ENCODE measurements around the gene MXRA7.
"Not testable (repeated sequence)": the region's sequence is repeated elsewhere in the genome, so short reads cannot be mapped to it uniquely, and the experiment has no call there.

MXRA7 gene

DNA sequence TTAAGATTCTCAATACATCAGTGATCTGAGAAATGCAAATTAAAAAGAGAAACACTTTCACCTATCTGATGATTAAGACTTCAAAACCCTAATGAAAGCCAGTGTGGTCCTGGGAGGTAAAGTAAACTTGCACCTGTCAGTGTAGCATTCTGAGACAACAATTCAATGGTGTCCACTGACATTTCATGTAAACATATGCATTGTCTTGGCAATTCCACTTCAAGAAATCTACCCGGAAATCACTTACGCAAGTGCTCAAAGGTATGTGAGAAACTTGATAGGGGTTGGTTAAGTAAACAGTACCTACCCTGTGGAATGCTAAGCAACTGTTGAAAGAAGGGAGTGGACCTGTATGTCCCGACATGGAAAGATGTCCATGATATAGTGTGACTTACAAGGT, 69.3 kb downstream of the MXRA7 start:
- Histone ChIP-seq H3K27ac (replicated peaks; ENCODE audit: low read length) (no peak overlapping the region), H3K4ac (ENCODE audit: low read length) (no peak overlapping the region)

DNA sequence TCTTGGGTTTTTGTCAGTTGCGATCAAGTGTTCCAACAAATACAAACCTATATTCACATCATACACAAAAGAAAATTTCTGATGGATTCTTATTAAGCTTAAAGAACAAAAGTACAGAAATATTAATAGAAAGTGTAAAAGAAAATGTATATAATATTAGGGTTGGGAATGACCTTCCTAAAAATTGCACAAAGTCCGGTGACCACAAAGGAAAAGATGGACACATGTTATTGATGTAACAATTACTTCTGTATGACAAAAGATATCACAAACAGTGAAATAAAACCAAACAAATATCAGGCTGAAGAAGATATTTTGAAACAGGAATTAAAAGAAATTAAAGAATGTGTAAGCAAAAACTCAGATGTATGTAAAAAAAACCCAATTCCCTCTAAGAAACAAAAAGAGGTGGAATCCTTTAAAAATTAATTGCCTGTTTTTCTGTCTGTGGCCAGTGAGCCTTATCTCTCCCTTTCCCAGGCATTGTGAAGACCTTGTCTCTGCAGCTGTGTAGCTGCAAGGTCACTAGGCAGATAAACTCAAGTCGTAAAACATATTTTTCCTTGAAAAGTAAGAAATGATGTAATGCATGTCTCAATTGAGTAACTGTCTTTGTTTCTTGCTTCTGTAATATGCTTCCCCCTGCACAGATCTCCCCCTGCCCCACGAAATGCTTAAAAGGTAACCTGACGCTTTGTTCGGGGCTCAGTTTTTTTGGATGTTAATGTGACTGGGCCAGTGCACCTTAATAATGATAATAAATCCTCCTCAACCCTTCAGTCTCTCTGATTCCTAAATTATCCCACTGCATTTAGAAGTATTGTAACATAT, 70.0 kb downstream of the MXRA7 start:
- no peak overlapping the region for H3K23ac ChIP-seq (ENCODE audit: low read depth, low read length, poor library complexity)
- H3K27me3 ChIP-seq (ENCODE audit: control insufficient read depth in 3 of 3, insufficient read depth in 3 of 3, low read depth in 1 of 3, low read length in 3 of 3): peaks cover 0 to 3% (median 3%) of the 10 kb centered on the region in 3 experiments
- H2BK5ac ChIP-seq (ENCODE audit: low read length): no peak overlapping the region
- H2BK12ac ChIP-seq (ENCODE audit: low read length): no peak overlapping the region
- peaks cover 0 to 6% of the 10 kb centered on the region in 2 donors for H3K9me3 ChIP-seq (replicated peaks in 1 of 2; ENCODE audit: control insufficient read depth in 2 of 2, insufficient read depth in 1 of 2, low read depth in 1 of 2, low read length in 2 of 2)
- H3K4me1 ChIP-seq (ENCODE audit: control insufficient read depth in 2 of 2, insufficient read depth in 1 of 2, low read depth in 1 of 2, low read length in 2 of 2): peaks cover 13 to 20% of the 10 kb centered on the region in 2 donors
- no CpG with 5 or more reads among the region's 6 CpGs for WGBS, 2 donors (ENCODE audit: extremely low coverage in 2 of 2, insufficient read length in 2 of 2, insufficient replicate concordance in 1 of 2)
- H3K27ac ChIP-seq (replicated peaks; ENCODE audit: low read length): no peak overlapping the region
- no peak overlapping the region for H3K14ac ChIP-seq (ENCODE audit: low read length)
- no peak overlapping the region for H3K9ac ChIP-seq (ENCODE audit: low read depth, low read length, poor library complexity)
- H3K79me1 ChIP-seq (ENCODE audit: low read depth, low read length): no peaks in the 10 kb centered on the region
- H3K18ac ChIP-seq (ENCODE audit: low read length): no peak overlapping the region
- no peak overlapping the region for H3K4me3 ChIP-seq (ENCODE audit: low read length in 2 of 2)
- H2AK5ac ChIP-seq (ENCODE audit: low read depth, low read length): no peak overlapping the region
- no peaks in the 10 kb centered on the region for H3K36me3 ChIP-seq (replicated peaks in 1 of 2; ENCODE audit: control insufficient read depth in 2 of 2, insufficient read depth in 2 of 2, low read length in 2 of 2)
- no peak overlapping the region for H4K91ac ChIP-seq (ENCODE audit: low read depth, low read length, poor library complexity)
- H3K4me2 ChIP-seq (ENCODE audit: insufficient read depth, low read length, poor library complexity, severe bottlenecking): no peak overlapping the region
- no peak overlapping the region for H4K8ac ChIP-seq (ENCODE audit: low read depth, low read length)
- H3K4ac ChIP-seq (ENCODE audit: low read length): no peak overlapping the region
- DNase-seq (ENCODE audit: low spot score): no peak
- no peak overlapping the region for H2BK15ac ChIP-seq (ENCODE audit: low read length)
- H2BK120ac ChIP-seq (ENCODE audit: low read depth, low read length): no peak overlapping the region
- no peak overlapping the region for H2AFZ ChIP-seq (ENCODE audit: low read length)

More for the DNA sequence above, 69.3 kb downstream of the MXRA7 start:
- Histone ChIP-seq H3K27me3 (ENCODE audit: control insufficient read depth in 3 of 3, insufficient read depth in 3 of 3, low read depth in 1 of 3, low read length in 3 of 3) (peaks cover 0 to 3% (median 3%) of the 10 kb centered on the region in 3 experiments), H3K4me1 (ENCODE audit: control insufficient read depth in 2 of 2, insufficient read depth in 1 of 2, low read depth in 1 of 2, low read length in 2 of 2) (peaks cover 10 to 15% of the 10 kb centered on the region in 2 donors), H3K18ac (ENCODE audit: low read length) (no peak overlapping the region), H3K79me1 (ENCODE audit: low read depth, low read length) (no peaks in the 10 kb centered on the region), H2AFZ (ENCODE audit: low read length) (no peak overlapping the region), H3K4me3 (ENCODE audit: low read length in 2 of 2) (no peak overlapping the region), H3K9me3 (replicated peaks in 1 of 2; ENCODE audit: control insufficient read depth in 2 of 2, insufficient read depth in 1 of 2, low read depth in 1 of 2, low read length in 2 of 2) (peaks cover 0 to 7% of the 10 kb centered on the region in 2 donors), H3K14ac (ENCODE audit: low read length) (no peak overlapping the region), H3K36me3 (replicated peaks in 1 of 2; ENCODE audit: control insufficient read depth in 2 of 2, insufficient read depth in 2 of 2, low read length in 2 of 2) (no peaks in the 10 kb centered on the region), H4K8ac (ENCODE audit: low read depth, low read length) (no peak overlapping the region), H4K91ac (ENCODE audit: low read depth, low read length, poor library complexity) (no peak overlapping the region), H2AK5ac (ENCODE audit: low read depth, low read length) (no peak overlapping the region), H2BK5ac (ENCODE audit: low read length) (no peak overlapping the region), H2BK120ac (ENCODE audit: low read depth, low read length) (no peak overlapping the region), H2BK12ac (ENCODE audit: low read length) (no peak overlapping the region), H2BK15ac (ENCODE audit: low read length) (no peak overlapping the region), H3K23ac (ENCODE audit: low read depth, low read length, poor library complexity) (no peak overlapping the region), H3K9ac (ENCODE audit: low read depth, low read length, poor library complexity) (no peak overlapping the region), H3K4me2 (ENCODE audit: insufficient read depth, low read length, poor library complexity, severe bottlenecking) (no peak overlapping the region)
- no peak for DNase-seq (ENCODE audit: low spot score)
- WGBS, 2 donors (ENCODE audit: extremely low coverage in 2 of 2, insufficient read length in 2 of 2, insufficient replicate concordance in 1 of 2): no CpG with 5 or more reads among the region's 3 CpGs

DNA sequence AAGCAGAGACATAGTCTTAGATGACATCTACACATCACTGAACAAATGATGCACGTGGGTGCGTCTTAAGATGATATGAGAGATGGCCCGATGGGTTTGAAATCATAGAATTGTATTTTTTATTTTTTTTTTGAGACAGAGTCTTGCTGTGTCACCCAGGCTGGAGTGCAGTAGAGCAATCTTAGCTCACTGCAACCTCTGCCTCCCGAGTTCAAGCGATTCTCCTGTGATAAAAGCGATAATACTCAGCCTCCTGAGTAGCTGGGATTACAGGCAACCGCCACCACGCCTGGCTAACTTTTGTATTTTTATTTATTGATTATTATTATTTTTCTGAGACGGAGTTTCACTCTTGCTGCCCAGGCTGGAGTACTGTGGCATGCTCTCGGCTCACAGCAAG, 72.5 kb downstream of the MXRA7 start:
- H3K14ac ChIP-seq (ENCODE audit: low read length): no peak overlapping the region
- peaks cover 17 to 20% of the 10 kb centered on the region in 2 donors for H3K4me1 ChIP-seq (ENCODE audit: control insufficient read depth in 2 of 2, insufficient read depth in 1 of 2, low read depth in 1 of 2, low read length in 2 of 2)
- H3K4me3 ChIP-seq (ENCODE audit: low read length in 2 of 2): no peak overlapping the region
- H3K79me1 ChIP-seq (ENCODE audit: low read depth, low read length): no peaks in the 10 kb centered on the region
- H3K9ac ChIP-seq (ENCODE audit: low read depth, low read length, poor library complexity): no peak overlapping the region
- H2BK15ac ChIP-seq (ENCODE audit: low read length): no peak overlapping the region
- no peak overlapping the region for H4K91ac ChIP-seq (ENCODE audit: low read depth, low read length, poor library complexity)
- no peak overlapping the region for H2BK5ac ChIP-seq (ENCODE audit: low read length)
- no peak overlapping the region for H2BK12ac ChIP-seq (ENCODE audit: low read length)
- H3K23ac ChIP-seq (ENCODE audit: low read depth, low read length, poor library complexity): no peak overlapping the region
- H4K8ac ChIP-seq (ENCODE audit: low read depth, low read length): no peak overlapping the region
- no peaks in the 10 kb centered on the region for H3K9me3 ChIP-seq (replicated peaks in 1 of 2; ENCODE audit: control insufficient read depth in 2 of 2, insufficient read depth in 1 of 2, low read depth in 1 of 2, low read length in 2 of 2)
- H3K36me3 ChIP-seq (replicated peaks in 1 of 2; ENCODE audit: control insufficient read depth in 2 of 2, insufficient read depth in 2 of 2, low read length in 2 of 2): no peaks in the 10 kb centered on the region
- DNase-seq (ENCODE audit: low spot score): no peak
- WGBS, 2 donors (ENCODE audit: extremely low coverage in 2 of 2, insufficient read length in 2 of 2, insufficient replicate concordance in 1 of 2): no CpG with 5 or more reads among the region's 10 CpGs
- no peak overlapping the region for H3K4me2 ChIP-seq (ENCODE audit: insufficient read depth, low read length, poor library complexity, severe bottlenecking)
- no peak overlapping the region for H3K27ac ChIP-seq (replicated peaks; ENCODE audit: low read length)
- peaks cover 0 to 3% (median 0%) of the 10 kb centered on the region in 3 experiments for H3K27me3 ChIP-seq (ENCODE audit: control insufficient read depth in 3 of 3, insufficient read depth in 3 of 3, low read depth in 1 of 3, low read length in 3 of 3)
- H2AK5ac ChIP-seq (ENCODE audit: low read depth, low read length): no peak overlapping the region
- no peak overlapping the region for H3K18ac ChIP-seq (ENCODE audit: low read length)
- no peak overlapping the region for H2BK120ac ChIP-seq (ENCODE audit: low read depth, low read length)
- no peak overlapping the region for H3K4ac ChIP-seq (ENCODE audit: low read length)
- H2AFZ ChIP-seq (ENCODE audit: low read length): no peak overlapping the region

DNA sequence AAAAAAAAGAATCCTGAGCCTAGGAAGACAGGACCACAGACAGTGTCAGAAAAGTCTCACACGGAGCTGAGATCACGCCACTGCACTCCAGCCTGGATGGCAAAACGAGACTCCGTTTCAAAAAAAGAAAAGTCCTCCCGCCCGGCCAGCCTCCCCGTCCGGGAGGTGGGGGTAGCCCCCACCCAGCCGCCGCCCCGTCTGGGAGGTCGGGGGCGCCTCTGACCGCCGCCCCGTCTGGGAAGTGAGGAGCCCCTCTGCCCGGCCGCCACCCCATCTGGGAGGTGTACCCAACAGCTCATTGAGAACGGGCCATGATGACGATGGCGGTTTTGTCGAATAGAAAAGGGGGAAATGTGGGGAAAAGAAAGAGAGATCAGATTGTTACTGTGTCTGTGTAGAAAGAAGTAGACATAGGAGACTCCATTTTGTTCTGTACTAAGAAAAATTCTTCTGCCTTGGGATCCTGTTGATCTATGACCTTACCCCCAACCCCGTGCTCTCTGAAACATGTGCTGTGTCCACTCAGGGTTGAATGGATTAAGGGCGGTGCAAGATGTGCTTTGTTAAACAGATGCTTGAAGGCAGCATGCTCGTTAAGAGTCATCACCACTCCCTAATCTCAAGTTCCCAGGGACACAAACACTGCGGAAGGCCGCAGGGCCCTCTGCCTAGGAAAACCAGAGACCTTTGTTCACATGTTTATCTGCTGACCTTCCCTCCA, 74.1 kb downstream of the MXRA7 start:
- not testable (repeated sequence) for H3K27me3 ChIP-seq (ENCODE audit: control insufficient read depth in 3 of 3, insufficient read depth in 3 of 3, low read depth in 1 of 3, low read length in 3 of 3); H3K23ac ChIP-seq (ENCODE audit: low read depth, low read length, poor library complexity); H3K9ac ChIP-seq (ENCODE audit: low read depth, low read length, poor library complexity); H2BK12ac ChIP-seq (ENCODE audit: low read length); H3K4me3 ChIP-seq (ENCODE audit: low read length in 2 of 2); H4K8ac ChIP-seq (ENCODE audit: low read depth, low read length); H3K36me3 ChIP-seq (replicated peaks in 1 of 2; ENCODE audit: control insufficient read depth in 2 of 2, insufficient read depth in 2 of 2, low read length in 2 of 2); H2BK120ac ChIP-seq (ENCODE audit: low read depth, low read length); H3K9me3 ChIP-seq (replicated peaks in 1 of 2; ENCODE audit: control insufficient read depth in 2 of 2, insufficient read depth in 1 of 2, low read depth in 1 of 2, low read length in 2 of 2); H3K79me1 ChIP-seq (ENCODE audit: low read depth, low read length); H3K4ac ChIP-seq (ENCODE audit: low read length); H3K14ac ChIP-seq (ENCODE audit: low read length); DNase-seq (ENCODE audit: low spot score); H4K91ac ChIP-seq (ENCODE audit: low read depth, low read length, poor library complexity); H3K4me2 ChIP-seq (ENCODE audit: insufficient read depth, low read length, poor library complexity, severe bottlenecking); H2BK5ac ChIP-seq (ENCODE audit: low read length)
- peak overlapping the region; percentile 55 for H3K27ac ChIP-seq (replicated peaks; ENCODE audit: low read length)
- peak overlapping the region; percentile 13 for H3K18ac ChIP-seq (ENCODE audit: low read length)
- H2AK5ac ChIP-seq (ENCODE audit: low read depth, low read length): peak overlapping the region; percentile 44
- H3K4me1 ChIP-seq (ENCODE audit: control insufficient read depth in 2 of 2, insufficient read depth in 1 of 2, low read depth in 1 of 2, low read length in 2 of 2): peaks cover 20% of the 10 kb centered on the region in 2 donors
- peak overlapping the region; percentile 55 for H2BK15ac ChIP-seq (ENCODE audit: low read length)
- no CpG with 5 or more reads among the region's 27 CpGs for WGBS, 2 donors (ENCODE audit: extremely low coverage in 2 of 2, insufficient read length in 2 of 2, insufficient replicate concordance in 1 of 2)
- H2AFZ ChIP-seq (ENCODE audit: low read length): peak overlapping the region; percentile 25
